ENCODE data around the gene AIF1L.

DNA sequence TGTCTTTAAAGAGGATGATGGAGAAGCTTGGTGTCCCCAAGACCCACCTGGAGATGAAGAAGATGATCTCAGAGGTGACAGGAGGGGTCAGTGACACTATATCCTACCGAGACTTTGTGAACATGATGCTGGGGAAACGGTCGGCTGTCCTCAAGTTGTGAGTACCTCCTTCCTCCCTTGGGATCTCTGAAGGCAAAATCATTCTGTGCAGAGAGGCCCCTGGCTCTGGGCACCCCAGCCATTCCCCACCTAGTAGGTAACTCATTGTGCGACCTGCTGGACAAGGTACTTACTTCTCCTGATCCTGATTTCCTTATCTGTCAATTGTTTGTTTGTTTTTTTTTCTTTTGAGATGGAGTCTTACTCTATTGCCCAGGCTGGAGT is 21.4 kb downstream of the AIF1L start:
- TF ChIP-seq FOXJ3 (CRISPR knock-in tag; IDR thresholded peaks at IDR 0.05; ENCODE audit: borderline replicate concordance) (no peak), CREM (CRISPR knock-in tag; IDR thresholded peaks at IDR 0.05) (no peak), ZNF138 (CRISPR knock-in tag; conservative IDR thresholded peaks at IDR 0.05) (no peak), NR1H2 (CRISPR knock-in tag; IDR thresholded peaks at IDR 0.05) (no peak), NR3C1 (CRISPR knock-in tag; conservative IDR thresholded peaks at IDR 0.05; ENCODE audit: low read depth) (no peak), CREB1 (CRISPR knock-in tag; IDR thresholded peaks at IDR 0.05) (no peak), ZNF263 (CRISPR knock-in tag; IDR thresholded peaks at IDR 0.05; ENCODE audit: low read depth) (no peak), PRDM15 (CRISPR knock-in tag; IDR thresholded peaks at IDR 0.05) (no peak)
- TF ChIP-seq, protein P1, sequence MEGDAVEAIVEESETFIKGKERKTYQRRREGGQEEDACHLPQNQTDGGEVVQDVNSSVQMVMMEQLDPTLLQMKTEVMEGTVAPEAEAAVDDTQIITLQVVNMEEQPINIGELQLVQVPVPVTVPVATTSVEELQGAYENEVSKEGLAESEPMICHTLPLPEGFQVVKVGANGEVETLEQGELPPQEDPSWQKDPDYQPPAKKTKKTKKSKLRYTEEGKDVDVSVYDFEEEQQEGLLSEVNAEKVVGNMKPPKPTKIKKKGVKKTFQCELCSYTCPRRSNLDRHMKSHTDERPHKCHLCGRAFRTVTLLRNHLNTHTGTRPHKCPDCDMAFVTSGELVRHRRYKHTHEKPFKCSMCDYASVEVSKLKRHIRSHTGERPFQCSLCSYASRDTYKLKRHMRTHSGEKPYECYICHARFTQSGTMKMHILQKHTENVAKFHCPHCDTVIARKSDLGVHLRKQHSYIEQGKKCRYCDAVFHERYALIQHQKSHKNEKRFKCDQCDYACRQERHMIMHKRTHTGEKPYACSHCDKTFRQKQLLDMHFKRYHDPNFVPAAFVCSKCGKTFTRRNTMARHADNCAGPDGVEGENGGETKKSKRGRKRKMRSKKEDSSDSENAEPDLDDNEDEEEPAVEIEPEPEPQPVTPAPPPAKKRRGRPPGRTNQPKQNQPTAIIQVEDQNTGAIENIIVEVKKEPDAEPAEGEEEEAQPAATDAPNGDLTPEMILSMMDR (IDR thresholded peaks at IDR 0.05), result no peak
- TF ChIP-seq, protein P2, sequence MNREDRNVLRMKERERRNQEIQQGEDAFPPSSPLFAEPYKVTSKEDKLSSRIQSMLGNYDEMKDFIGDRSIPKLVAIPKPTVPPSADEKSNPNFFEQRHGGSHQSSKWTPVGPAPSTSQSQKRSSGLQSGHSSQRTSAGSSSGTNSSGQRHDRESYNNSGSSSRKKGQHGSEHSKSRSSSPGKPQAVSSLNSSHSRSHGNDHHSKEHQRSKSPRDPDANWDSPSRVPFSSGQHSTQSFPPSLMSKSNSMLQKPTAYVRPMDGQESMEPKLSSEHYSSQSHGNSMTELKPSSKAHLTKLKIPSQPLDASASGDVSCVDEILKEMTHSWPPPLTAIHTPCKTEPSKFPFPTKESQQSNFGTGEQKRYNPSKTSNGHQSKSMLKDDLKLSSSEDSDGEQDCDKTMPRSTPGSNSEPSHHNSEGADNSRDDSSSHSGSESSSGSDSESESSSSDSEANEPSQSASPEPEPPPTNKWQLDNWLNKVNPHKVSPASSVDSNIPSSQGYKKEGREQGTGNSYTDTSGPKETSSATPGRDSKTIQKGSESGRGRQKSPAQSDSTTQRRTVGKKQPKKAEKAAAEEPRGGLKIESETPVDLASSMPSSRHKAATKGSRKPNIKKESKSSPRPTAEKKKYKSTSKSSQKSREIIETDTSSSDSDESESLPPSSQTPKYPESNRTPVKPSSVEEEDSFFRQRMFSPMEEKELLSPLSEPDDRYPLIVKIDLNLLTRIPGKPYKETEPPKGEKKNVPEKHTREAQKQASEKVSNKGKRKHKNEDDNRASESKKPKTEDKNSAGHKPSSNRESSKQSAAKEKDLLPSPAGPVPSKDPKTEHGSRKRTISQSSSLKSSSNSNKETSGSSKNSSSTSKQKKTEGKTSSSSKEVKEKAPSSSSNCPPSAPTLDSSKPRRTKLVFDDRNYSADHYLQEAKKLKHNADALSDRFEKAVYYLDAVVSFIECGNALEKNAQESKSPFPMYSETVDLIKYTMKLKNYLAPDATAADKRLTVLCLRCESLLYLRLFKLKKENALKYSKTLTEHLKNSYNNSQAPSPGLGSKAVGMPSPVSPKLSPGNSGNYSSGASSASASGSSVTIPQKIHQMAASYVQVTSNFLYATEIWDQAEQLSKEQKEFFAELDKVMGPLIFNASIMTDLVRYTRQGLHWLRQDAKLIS (CRISPR knock-in tag; IDR thresholded peaks at IDR 0.05; ENCODE audit: borderline replicate concordance), result no peak
